Measurements from ENCODE around the gene NDP. TPM values are rescaled to one million over a fixed set of nuclear protein-coding genes. Genes with fewer than 3 reads are reported as not detected.

The NDP gene
- total RNA-seq, 4 donors from 2014 or later, result 0.27 TPM; not detected in 3

DNA sequence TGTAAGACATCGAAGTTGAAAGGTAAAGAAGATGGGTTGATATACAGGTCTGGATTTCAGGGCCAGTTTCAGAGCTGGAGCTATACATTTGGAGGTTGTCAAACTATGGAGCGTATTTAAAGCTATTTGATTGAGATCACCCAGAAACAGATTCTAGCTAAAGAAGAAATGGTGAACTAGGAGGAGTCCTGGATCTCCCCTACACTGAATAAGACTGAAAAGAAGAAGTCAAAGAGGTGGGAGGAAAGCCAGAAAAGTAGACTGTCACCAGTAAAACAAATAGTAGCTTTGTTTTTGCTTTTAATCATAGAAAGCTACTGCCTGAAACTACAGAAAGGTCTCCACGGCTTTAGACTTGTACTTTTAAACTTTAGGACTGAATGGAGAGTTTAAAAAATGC lies 5.0 kb upstream of the NDP start:
- Histone ChIP-seq H3K9me3 (no peaks in the 10 kb centered on the region), H3K4me1 (no peaks in the 10 kb centered on the region), H3K36me3 (no peaks in the 10 kb centered on the region), H3K27ac (no peak overlapping the region), H3K4me3 (no peak overlapping the region), H3K27me3 (no peaks in the 10 kb centered on the region)
- intact Hi-C loops (cut with DNase I; ENCODE audit: low total_unique reads), result no loop called here
- no peak for TF ChIP-seq POLR2AphosphoS5 (IDR thresholded peaks at IDR 0.05)
- no peak for TF ChIP-seq EP300 (IDR thresholded peaks at IDR 0.05; ENCODE audit: low read depth)
- TF ChIP-seq, protein P1, sequence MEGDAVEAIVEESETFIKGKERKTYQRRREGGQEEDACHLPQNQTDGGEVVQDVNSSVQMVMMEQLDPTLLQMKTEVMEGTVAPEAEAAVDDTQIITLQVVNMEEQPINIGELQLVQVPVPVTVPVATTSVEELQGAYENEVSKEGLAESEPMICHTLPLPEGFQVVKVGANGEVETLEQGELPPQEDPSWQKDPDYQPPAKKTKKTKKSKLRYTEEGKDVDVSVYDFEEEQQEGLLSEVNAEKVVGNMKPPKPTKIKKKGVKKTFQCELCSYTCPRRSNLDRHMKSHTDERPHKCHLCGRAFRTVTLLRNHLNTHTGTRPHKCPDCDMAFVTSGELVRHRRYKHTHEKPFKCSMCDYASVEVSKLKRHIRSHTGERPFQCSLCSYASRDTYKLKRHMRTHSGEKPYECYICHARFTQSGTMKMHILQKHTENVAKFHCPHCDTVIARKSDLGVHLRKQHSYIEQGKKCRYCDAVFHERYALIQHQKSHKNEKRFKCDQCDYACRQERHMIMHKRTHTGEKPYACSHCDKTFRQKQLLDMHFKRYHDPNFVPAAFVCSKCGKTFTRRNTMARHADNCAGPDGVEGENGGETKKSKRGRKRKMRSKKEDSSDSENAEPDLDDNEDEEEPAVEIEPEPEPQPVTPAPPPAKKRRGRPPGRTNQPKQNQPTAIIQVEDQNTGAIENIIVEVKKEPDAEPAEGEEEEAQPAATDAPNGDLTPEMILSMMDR (IDR thresholded peaks at IDR 0.05), result no peak
- TF ChIP-seq POLR2A (IDR thresholded peaks at IDR 0.05), result no peak
- in situ Hi-C loops (cut with MboI; ENCODE audit: low pct_ligation_motif_present in 1 of 4, low pct_unique_long_range_greater_than_20kb in 1 of 4, low sequenced_read_pairs in 3 of 4), result no loop called here
- WGBS, 2 donors (ENCODE audit: low coverage in 1 of 2), result 67 to 71% methylated on average over 1 to 3 of the region's 3 CpGs
- DNase-seq, result no peak

DNA sequence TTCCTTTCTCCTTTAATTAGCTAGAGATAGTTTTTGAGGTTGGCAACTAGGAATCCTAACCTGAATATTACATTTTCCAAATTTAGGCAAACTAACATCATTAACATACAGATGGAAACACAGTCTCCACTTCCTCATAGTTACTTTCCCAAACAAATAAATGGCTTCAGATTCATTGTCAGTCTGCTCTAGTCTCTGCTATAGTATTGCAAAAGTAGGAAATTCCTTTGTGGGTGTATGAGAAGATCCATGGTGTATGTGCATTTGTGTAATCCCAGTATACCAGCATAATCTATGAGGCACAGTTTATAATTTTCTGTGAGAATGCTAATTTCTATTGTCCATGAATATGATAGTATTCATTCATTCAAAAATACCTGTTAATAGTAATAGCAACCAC lies 3.0 kb upstream of the NDP start:
- H3K27me3 ChIP-seq, result no peaks in the 10 kb centered on the region
- H3K27ac ChIP-seq, result no peak overlapping the region
- H3K36me3 ChIP-seq, result no peaks in the 10 kb centered on the region
- no peaks in the 10 kb centered on the region for H3K9me3 ChIP-seq
- intact Hi-C loops (cut with DNase I; ENCODE audit: low total_unique reads), result no loop called here
- in situ Hi-C loops (cut with MboI; ENCODE audit: low pct_ligation_motif_present in 1 of 4, low pct_unique_long_range_greater_than_20kb in 1 of 4, low sequenced_read_pairs in 3 of 4), result no loop called here
- peaks cover 0 to 2% (median 1%) of the 10 kb centered on the region in 4 donors for H3K4me1 ChIP-seq
- H3K4me3 ChIP-seq, result no peak overlapping the region
- TF ChIP-seq EP300 (IDR thresholded peaks at IDR 0.05; ENCODE audit: low read depth), result no peak
- DNase-seq, result no peak

DNA sequence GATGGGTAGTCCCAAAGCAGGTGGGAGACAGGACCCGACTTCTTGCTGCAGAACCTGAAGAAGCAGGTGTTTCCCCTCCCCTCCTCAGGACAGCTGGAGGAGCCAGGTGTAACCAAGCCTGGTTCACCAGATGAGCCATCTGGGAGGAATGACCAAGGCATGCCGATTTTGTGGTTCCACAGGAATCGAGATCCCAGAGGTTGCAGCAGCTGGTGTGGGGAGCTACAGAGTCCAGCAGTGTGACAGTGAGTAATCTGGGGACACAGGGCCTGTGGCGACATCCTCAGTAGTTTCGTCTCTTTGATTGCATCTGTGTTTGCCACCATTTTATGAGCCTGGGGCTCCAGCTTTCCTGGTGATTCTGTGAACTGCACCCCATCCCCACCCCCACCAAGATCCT lies 2.6 kb upstream of the NDP start:
- intact Hi-C loops (cut with DNase I; ENCODE audit: low total_unique reads) (no loop called here), in situ Hi-C loops (cut with MboI; ENCODE audit: low pct_ligation_motif_present in 1 of 4, low pct_unique_long_range_greater_than_20kb in 1 of 4, low sequenced_read_pairs in 3 of 4) (no loop called here)
- peaks cover 0 to 2% (median 1%) of the 10 kb centered on the region in 4 donors for H3K4me1 ChIP-seq
- no peak overlapping the region for H3K27ac ChIP-seq
- no peaks in the 10 kb centered on the region for H3K9me3 ChIP-seq
- H3K27me3 ChIP-seq, result no peaks in the 10 kb centered on the region
- no peak for DNase-seq
- WGBS, 2 donors (ENCODE audit: low coverage in 1 of 2), result 66% methylated on average over 5 of the region's 5 CpGs; no CpG with 5 or more reads in 1 of the 2 donors
- H3K4me3 ChIP-seq, result no peak overlapping the region
- H3K36me3 ChIP-seq, result no peaks in the 10 kb centered on the region
- TF ChIP-seq, protein P1 (IDR thresholded peaks at IDR 0.05), result no peak
- no peak for TF ChIP-seq POLR2AphosphoS5 (IDR thresholded peaks at IDR 0.05)
- no peak for TF ChIP-seq POLR2A (IDR thresholded peaks at IDR 0.05)
- no peak for TF ChIP-seq EP300 (IDR thresholded peaks at IDR 0.05; ENCODE audit: low read depth)

GRCh38 chrX:43974741-43975465 lies 1.7 kb upstream of the NDP start:
- H3K4me1 ChIP-seq, result peaks cover 0 to 2% (median 1%) of the 10 kb centered on the region in 4 donors
- TF ChIP-seq EP300 (IDR thresholded peaks at IDR 0.05; ENCODE audit: low read depth) (no peak), POLR2AphosphoS5 (IDR thresholded peaks at IDR 0.05) (no peak)
- TF ChIP-seq, protein P1 (IDR thresholded peaks at IDR 0.05), result no peak
- H3K27me3 ChIP-seq, result no peaks in the 10 kb centered on the region
- intact Hi-C loops (cut with DNase I; ENCODE audit: low total_unique reads), result no loop called here
- H3K36me3 ChIP-seq, result no peaks in the 10 kb centered on the region
- H3K9me3 ChIP-seq, result no peaks in the 10 kb centered on the region
- in situ Hi-C loops (cut with MboI; ENCODE audit: low pct_ligation_motif_present in 1 of 4, low pct_unique_long_range_greater_than_20kb in 1 of 4, low sequenced_read_pairs in 3 of 4), result loop anchor here in 2 of 4 donors (25.0 kb wide), 2 partner anchors 1087 to 1212 kb away; no protein-coding TSS in a partner anchor
- WGBS, 2 donors (ENCODE audit: low coverage in 1 of 2), result 87% methylated on average over 6 of the region's 6 CpGs; no CpG with 5 or more reads in 1 of the 2 donors
- H3K4me3 ChIP-seq, result no peak overlapping the region
- no peak overlapping the region for H3K27ac ChIP-seq
- DNase-seq, result no peak
